GM10248 (cell line): Measurements from ENCODE around the gene ZNF74.

Source experiments
- CTCF ChIA-PET: fragments of 300-600 bp; sonication (Branson Sonifier 250); formaldehyde crosslinking; extraction: SDS; loops from one replicate; lab custom pipeline; 2021; ENCODE audit warnings: antibody characterized with exemption; lab: Yijun Ruan, JAX
- POLR2A ChIA-PET: fragments of 350-650 bp; sonication (Branson Sonifier 250); formaldehyde crosslinking; extraction: SDS; loops from one replicate; lab custom pipeline; 2020; ENCODE audit warnings: antibody characterized with exemption; lab: Yijun Ruan, JAX
- DNase-seq: peaks from one replicate; pipeline ENCODE4 v3.0.0; 2012; ENCODE audit errors: extremely low spot score
- TF ChIP-seq, protein P1 (sequence below): IDR thresholded peaks from 2 replicates; pipeline ENCODE4 v1.5.1; 2012; ENCODE audit warnings: mild to moderate bottlenecking, low read depth; ENCODE audit errors: extremely low read depth, missing control alignments, control extremely low read depth

ZNF74 gene

GRCh38 chr22:20433686-20434241 is 39.8 kb downstream of the ZNF74 start:
- DNase-seq = no peak
- TF ChIP-seq, protein P1, sequence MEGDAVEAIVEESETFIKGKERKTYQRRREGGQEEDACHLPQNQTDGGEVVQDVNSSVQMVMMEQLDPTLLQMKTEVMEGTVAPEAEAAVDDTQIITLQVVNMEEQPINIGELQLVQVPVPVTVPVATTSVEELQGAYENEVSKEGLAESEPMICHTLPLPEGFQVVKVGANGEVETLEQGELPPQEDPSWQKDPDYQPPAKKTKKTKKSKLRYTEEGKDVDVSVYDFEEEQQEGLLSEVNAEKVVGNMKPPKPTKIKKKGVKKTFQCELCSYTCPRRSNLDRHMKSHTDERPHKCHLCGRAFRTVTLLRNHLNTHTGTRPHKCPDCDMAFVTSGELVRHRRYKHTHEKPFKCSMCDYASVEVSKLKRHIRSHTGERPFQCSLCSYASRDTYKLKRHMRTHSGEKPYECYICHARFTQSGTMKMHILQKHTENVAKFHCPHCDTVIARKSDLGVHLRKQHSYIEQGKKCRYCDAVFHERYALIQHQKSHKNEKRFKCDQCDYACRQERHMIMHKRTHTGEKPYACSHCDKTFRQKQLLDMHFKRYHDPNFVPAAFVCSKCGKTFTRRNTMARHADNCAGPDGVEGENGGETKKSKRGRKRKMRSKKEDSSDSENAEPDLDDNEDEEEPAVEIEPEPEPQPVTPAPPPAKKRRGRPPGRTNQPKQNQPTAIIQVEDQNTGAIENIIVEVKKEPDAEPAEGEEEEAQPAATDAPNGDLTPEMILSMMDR = no peak
- POLR2A ChIA-PET = no interaction called here
- CTCF ChIA-PET = interaction anchor here (0.9 to 2.8 kb wide), 4 partner anchors 14 to 25 kb away, joined by 3 to 15 read pairs (median 8); no protein-coding TSS in a partner anchor

DNA sequence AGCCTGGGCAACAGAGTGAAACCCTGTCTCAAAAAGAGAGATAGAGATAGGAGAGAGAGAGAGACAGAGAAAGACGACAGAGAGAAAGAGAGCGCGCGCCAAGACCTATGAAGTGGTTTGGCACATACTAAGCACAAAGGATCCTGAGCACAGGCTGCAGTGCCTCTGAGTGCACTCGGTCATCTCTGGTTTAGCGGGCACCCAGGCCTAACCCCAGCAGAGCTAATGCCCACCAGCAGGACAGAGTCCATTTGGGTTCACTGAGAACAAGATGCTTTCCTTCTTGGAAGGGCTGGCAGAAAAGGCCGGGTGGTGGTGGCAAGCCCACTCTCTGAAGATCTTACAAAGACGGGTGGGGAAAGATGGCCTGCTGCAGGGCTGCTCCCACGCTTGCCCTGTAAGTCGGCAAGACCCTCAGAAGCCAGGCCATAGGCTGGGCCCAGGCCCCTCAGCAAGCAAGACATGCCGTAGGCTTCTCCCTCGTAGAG is 40.4 kb downstream of the ZNF74 start:
- POLR2A ChIA-PET = no interaction called here
- TF ChIP-seq, protein P1 = no peak
- CTCF ChIA-PET = interaction anchor here (0.9 to 2.8 kb wide), 4 partner anchors 14 to 25 kb away, joined by 3 to 15 read pairs (median 8); no protein-coding TSS in a partner anchor
- DNase-seq = no peak

DNA sequence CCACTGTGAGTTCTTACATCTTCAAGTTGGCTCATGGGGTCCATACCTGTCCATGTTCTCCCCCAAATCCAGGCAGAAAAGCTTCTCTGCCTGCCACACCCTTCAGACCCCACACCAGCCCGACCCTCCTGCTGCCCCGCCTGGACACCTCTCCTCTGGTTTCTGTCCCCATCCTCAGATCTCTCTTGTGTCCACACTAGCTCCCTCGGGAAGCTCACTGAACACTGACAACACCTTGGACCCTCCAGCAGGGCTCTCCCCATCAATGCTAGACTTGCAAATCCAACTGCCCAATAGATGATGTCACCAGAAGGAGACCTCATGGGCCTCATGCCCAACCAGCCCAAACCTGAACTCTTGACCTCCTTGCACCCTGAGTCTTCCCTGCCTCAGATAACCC is 40.8 kb downstream of the ZNF74 start:
- ChIA-PET CTCF (interaction anchor here (1.2 to 2.8 kb wide), 4 partner anchors 11 to 21 kb away, joined by 3 to 15 read pairs (median 8); no protein-coding TSS in a partner anchor), POLR2A (no interaction called here)
- no peak for DNase-seq
- TF ChIP-seq, protein P1 = no peak

GRCh38 chr22:20435436-20436306 is 41.7 kb downstream of the ZNF74 start:
- TF ChIP-seq, protein P1 = no peak
- no peak for DNase-seq
- POLR2A ChIA-PET = no interaction called here
- CTCF ChIA-PET = interaction anchor here (1.2 to 2.8 kb wide), 3 partner anchors 12 to 20 kb away, joined by 3 to 15 read pairs (median 14); no protein-coding TSS in a partner anchor

DNA sequence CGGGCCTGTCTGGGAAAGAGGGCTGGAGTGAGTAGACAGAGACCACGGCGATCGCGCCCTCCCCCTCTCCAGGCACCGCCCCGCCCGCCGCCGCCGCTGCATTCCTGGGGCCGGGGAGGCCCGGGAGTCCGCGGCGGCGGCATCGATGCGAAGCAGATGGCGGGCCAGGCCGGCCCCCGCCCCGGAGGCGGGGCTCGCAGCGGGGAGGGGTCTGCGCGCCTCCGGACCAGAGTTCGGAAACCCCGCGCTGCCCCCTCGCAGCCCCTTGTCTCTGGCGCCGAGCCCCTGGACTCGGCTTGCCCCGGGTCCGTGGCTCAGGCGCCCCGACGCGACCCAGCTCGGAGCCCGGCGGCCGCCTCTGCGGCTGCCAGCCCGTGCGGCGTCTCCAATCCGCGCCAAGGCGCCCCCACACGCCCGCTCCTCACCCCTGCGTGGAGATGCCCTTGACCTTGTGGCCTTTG is 42.4 kb downstream of the ZNF74 start:
- ChIA-PET CTCF (no interaction called here), POLR2A (no interaction called here)
- TF ChIP-seq, protein P1 = no peak
- no peak for DNase-seq
